OCI-LY1 (cell line): ENCODE data around the gene CBFA2T3.
"Not testable (repeated sequence)": the region's sequence is repeated elsewhere in the genome, so short reads cannot be mapped to it uniquely, and the experiment has no call there.

ENCODE experiments used
- EZH2 ChIP-seq: fragments of 200-600 bp; sonication (generic), shearing (Covaris generic); IDR thresholded peaks from 2 replicates; pipeline ENCODE4 v1.8.0; 2017; ENCODE audit warnings: borderline replicate concordance, mixed run types, mild to moderate bottlenecking, antibody characterized with exemption, low read length, moderate library complexity, mixed read lengths
- TF ChIP-seq, protein P1 (sequence below): fragments of 200-600 bp; sonication (generic), shearing (Covaris generic); IDR thresholded peaks from 2 replicates; pipeline ENCODE4 v1.5.1; 2017; ENCODE audit warnings: mild to moderate bottlenecking, antibody characterized with exemption, low read length, moderate library complexity, mixed read lengths

DNA sequence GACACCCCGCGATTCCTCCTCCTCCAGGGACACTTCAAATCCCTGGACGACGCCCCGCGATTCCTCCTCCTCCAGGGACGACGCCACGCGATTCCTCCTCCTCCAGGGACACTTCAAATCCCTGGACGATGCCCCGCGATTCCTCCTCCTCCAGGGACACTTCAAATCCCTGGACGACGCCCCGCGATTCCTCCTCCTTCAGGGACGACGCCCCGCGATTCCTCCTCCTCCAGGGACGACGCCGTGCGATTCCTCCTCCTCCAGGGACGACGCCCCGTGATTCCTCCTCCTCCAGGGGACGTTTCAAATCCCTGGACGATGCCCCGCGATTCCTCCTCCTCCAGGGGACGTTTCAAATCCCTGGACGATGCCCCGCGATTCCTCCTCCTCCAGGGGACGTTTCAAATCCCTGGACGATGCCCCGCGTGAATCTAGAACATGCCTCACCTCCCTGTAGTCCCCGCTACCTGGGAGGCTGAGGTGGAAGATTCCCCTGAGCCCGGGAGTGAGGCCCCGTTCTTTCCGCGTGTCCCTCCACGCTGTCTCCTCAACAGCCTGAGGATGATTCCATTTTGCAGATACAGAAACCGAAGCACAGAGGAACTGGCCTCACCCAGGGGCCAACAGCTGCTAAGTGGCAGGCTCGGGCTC lies 87.2 kb downstream of the CBFA2T3 start:
- TF ChIP-seq, protein P1, sequence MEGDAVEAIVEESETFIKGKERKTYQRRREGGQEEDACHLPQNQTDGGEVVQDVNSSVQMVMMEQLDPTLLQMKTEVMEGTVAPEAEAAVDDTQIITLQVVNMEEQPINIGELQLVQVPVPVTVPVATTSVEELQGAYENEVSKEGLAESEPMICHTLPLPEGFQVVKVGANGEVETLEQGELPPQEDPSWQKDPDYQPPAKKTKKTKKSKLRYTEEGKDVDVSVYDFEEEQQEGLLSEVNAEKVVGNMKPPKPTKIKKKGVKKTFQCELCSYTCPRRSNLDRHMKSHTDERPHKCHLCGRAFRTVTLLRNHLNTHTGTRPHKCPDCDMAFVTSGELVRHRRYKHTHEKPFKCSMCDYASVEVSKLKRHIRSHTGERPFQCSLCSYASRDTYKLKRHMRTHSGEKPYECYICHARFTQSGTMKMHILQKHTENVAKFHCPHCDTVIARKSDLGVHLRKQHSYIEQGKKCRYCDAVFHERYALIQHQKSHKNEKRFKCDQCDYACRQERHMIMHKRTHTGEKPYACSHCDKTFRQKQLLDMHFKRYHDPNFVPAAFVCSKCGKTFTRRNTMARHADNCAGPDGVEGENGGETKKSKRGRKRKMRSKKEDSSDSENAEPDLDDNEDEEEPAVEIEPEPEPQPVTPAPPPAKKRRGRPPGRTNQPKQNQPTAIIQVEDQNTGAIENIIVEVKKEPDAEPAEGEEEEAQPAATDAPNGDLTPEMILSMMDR, result not testable (repeated sequence)
- not testable (repeated sequence) for TF ChIP-seq EZH2
